Measurements from ENCODE around the gene TAPT1.

Gene TAPT1

DNA sequence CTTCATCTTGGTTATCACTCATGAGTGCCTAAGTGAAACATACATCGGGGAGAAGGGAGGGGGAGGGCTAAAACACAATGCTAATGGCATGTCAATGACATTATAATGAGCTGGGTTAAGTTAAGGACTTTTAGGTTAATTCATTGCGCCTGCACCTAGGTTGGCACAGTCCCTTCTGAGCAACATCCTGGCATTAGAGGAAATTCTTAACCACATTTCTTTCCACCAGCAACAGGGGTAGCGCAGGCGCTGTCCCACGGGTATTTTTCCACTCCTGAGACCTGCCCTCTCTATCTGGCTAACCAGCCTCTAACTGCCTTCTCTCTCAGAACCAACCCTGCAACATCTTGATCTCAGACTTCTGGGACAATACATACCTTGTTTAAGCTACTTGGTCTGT, 103.5 kb downstream of the TAPT1 start:
- H3K27ac ChIP-seq = no peak overlapping the region
- TF ChIP-seq ZFX (IDR thresholded peaks at IDR 0.05; ENCODE audit: borderline replicate concordance) = no peak
- TF ChIP-seq, protein P1, sequence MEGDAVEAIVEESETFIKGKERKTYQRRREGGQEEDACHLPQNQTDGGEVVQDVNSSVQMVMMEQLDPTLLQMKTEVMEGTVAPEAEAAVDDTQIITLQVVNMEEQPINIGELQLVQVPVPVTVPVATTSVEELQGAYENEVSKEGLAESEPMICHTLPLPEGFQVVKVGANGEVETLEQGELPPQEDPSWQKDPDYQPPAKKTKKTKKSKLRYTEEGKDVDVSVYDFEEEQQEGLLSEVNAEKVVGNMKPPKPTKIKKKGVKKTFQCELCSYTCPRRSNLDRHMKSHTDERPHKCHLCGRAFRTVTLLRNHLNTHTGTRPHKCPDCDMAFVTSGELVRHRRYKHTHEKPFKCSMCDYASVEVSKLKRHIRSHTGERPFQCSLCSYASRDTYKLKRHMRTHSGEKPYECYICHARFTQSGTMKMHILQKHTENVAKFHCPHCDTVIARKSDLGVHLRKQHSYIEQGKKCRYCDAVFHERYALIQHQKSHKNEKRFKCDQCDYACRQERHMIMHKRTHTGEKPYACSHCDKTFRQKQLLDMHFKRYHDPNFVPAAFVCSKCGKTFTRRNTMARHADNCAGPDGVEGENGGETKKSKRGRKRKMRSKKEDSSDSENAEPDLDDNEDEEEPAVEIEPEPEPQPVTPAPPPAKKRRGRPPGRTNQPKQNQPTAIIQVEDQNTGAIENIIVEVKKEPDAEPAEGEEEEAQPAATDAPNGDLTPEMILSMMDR (IDR thresholded peaks at IDR 0.05) = no peak

DNA sequence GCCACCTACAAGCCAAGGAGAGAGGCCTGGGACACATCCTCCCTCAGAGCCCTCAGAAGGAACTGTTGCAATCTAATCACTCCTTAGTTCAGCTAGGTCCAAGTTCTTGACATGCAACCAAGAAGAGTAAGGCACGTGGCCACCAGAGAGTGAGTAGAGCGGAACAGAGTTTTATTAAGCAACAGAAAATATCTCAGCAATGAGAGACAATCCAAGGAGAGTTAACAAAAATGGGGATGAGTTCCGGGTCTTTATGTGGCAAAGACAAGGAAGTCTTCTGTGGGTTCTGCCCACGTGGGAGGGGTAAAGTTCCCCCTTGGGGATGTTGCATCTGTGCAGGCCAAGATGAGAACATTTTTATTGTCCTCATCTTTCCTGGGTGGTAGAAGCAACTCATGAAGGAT, 104.0 kb downstream of the TAPT1 start:
- no peak overlapping the region for H3K27ac ChIP-seq
- TF ChIP-seq, protein P1 (IDR thresholded peaks at IDR 0.05) = no peak
- no peak for TF ChIP-seq ZFX (IDR thresholded peaks at IDR 0.05; ENCODE audit: borderline replicate concordance)

DNA sequence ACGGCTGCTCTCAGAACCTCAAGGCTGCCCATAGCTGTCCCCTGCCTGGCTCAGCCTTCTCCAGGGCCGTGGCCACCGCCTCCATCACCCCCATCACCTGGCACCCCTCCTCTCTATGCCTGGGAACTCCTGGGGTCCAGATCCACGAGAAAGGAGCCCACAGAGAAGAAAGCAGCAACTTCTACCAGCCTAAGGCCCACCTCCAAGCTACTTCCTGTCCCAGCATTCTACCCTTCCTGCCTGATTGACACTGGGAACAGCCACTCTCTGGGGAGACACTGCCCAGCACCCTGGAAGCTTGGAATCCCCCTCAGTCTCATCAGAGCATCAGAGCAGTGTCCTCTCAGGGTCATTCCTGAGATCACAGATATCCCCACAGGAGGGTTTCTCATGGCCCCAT, 105.6 kb downstream of the TAPT1 start:
- H3K27ac ChIP-seq = no peak overlapping the region
- TF ChIP-seq ZFX (IDR thresholded peaks at IDR 0.05; ENCODE audit: borderline replicate concordance) = no peak
- TF ChIP-seq, protein P1 (IDR thresholded peaks at IDR 0.05) = no peak

DNA sequence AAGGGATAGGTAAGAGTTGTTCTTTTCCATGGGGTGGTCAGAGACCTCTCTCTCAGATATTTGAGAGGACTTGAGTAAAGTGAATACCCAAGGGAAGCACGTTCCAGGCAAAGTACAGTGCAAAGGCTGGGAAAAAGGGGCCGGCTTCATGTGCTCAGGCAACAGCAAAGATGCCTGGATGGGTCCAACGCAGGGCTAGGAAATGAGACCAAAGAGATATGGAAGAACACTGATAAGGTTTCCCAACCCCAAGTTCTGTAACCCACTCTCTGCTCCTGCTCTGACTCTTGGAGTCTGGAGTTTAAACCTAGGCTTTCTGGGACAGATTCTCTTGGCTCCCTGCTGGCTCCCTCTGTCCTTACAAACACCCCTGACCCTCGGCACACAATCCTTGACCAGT, 106.3 kb downstream of the TAPT1 start:
- H3K27ac ChIP-seq = no peak overlapping the region
- TF ChIP-seq, protein P1 (IDR thresholded peaks at IDR 0.05) = no peak
- TF ChIP-seq ZFX (IDR thresholded peaks at IDR 0.05; ENCODE audit: borderline replicate concordance) = no peak

DNA sequence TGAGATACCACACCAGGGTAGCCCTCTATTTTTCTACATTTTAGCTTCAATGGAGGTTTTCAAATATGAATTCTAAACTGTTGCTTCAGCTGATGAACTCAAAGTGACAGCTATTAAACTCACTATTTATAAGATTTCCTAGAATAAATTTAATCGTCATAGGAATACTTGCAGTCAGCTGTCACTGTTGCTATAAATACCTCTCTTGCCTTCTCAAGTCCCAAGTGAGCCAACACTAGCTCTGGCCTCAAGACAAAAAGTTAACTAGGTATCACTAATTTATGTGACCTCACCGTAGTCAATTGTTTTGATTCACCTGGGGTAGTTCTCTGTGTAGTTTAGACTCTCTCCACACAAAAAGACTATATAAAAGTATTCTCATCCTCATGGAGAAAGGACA, 108.2 kb downstream of the TAPT1 start:
- no peak overlapping the region for H3K27ac ChIP-seq
- no peak for TF ChIP-seq ZFX (IDR thresholded peaks at IDR 0.05; ENCODE audit: borderline replicate concordance)
- TF ChIP-seq, protein P1 (IDR thresholded peaks at IDR 0.05) = no peak

DNA sequence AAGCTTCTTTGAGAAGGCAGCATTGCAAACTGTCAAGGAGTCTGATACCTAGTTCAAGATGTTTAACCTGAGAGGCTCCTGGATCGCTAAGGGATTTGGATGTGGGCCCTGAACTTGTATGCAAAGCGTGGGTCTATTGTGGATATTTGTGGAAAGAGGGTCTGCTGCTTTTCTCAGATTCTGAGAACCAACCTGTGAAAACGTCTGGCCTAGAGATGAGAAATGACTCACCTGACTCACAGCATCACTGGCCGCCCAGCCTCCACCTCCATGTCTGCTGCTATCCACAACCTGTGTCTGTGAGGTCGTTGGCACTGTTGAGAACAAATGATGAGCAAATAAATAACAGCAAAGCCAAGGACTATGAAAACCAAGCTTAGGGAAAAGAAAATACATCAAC, 109.1 kb downstream of the TAPT1 start:
- H3K27ac ChIP-seq = no peak overlapping the region
- TF ChIP-seq ZFX (IDR thresholded peaks at IDR 0.05; ENCODE audit: borderline replicate concordance) = no peak
- TF ChIP-seq, protein P1 (IDR thresholded peaks at IDR 0.05) = no peak

DNA sequence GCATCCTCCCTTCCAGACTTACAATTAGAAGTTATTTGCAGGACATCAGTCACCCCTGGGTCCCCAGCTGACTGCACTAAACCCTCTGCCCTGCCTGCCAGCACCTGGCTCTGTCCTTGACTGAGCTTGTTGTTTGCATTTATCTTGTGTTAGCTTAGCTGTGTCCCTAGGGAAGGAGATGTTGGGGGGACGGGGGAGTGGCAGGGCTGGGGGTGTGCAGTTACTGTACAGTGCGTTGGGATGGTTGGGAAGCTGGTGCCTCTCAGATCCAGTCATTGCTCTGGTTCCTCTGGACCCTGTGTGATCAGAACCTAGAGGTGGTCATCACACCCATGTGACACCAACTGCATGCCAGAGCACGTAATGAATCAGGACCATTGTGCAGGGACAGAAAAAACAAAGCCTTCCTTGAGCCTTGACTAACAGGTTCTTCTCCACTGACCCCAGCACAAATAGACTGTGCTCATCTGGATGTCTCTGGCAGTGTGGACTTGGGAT, 109.7 kb downstream of the TAPT1 start:
- H3K27ac ChIP-seq = no peak overlapping the region
- TF ChIP-seq, protein P1 (IDR thresholded peaks at IDR 0.05) = no peak
- TF ChIP-seq ZFX (IDR thresholded peaks at IDR 0.05; ENCODE audit: borderline replicate concordance) = no peak
